Stomach (tissue), 4 donors: ENCODE results near the gene OSBPL9.

Experiments
- CTCF ChIP-seq, 7 experiments: fragments of 450-650 bp in 4 of 7; fragments of 200-600 bp in 3 of 7; sonication (generic) in 3 of 7; IDR thresholded peaks; one replicate each; pipeline ENCODE4 v1.5.1; 2016 to 2019; ENCODE audit warnings: antibody characterized with exemption in 7 of 7, control low read depth in 2 of 7, mild to moderate bottlenecking in 1 of 7
- EP300 ChIP-seq: sonication (generic); formaldehyde crosslinking; IDR thresholded peaks from one replicate; pipeline ENCODE4 v1.6.1; 2017; ENCODE audit warnings: antibody characterized with exemption
- POLR2A ChIP-seq, 4 donors: fragments of 450-650 bp; IDR thresholded peaks; one replicate each; pipeline ENCODE4 v1.6.1; 2016; ENCODE audit warnings: antibody characterized with exemption in 4 of 4, control low read depth in 2 of 4, mild to moderate bottlenecking in 1 of 4, moderate library complexity in 1 of 4
- POLR2AphosphoS5 ChIP-seq, 3 donors: sonication (generic); formaldehyde crosslinking; IDR thresholded peaks; one replicate each; pipeline ENCODE4 v1.6.1; 2016; ENCODE audit warnings: antibody characterized with exemption in 3 of 3

- no peak for TF ChIP-seq CTCF (IDR thresholded peaks at IDR 0.05)
- TF ChIP-seq POLR2A (IDR thresholded peaks at IDR 0.05) = no peak
- TF ChIP-seq POLR2AphosphoS5 (IDR thresholded peaks at IDR 0.05) = no peak
- no peak for TF ChIP-seq EP300
Measured at GRCh38 chr1:51581238-51581637, 35.7 kb upstream of the OSBPL9 start.
